Effector memory CD4-positive, alpha-beta T cell (primary cell): ENCODE measurements around the gene CCL27.

ENCODE experiments used
- DNase-seq, 3 donors: peaks; one replicate each; pipeline ENCODE4 v3.0.0-alpha.2; 2020
- H3K27ac ChIP-seq: 2 replicates; pipeline ENCODE4 v1.7.0; 2013; ENCODE audit warnings: mild to moderate bottlenecking, low read length, moderate library complexity; ENCODE audit not compliant: insufficient read depth, poor library complexity, severe bottlenecking
- H3K27me3 ChIP-seq: replicated peaks from 2 replicates; pipeline ENCODE4 v1.7.0; 2013; ENCODE audit warnings: mild to moderate bottlenecking, low read length; ENCODE audit not compliant: insufficient read depth, control insufficient read depth, poor library complexity, severe bottlenecking
- H3K36me3 ChIP-seq: 2 replicates; pipeline ENCODE4 v1.7.0; 2013; ENCODE audit warnings: mild to moderate bottlenecking, low read length, moderate library complexity; ENCODE audit not compliant: control insufficient read depth, insufficient read depth
- H3K4me1 ChIP-seq: 2 replicates; pipeline ENCODE4 v1.7.0; 2013; ENCODE audit warnings: low read length, mild to moderate bottlenecking; ENCODE audit not compliant: control insufficient read depth, insufficient read depth, poor library complexity, severe bottlenecking
- H3K4me3 ChIP-seq: 2 replicates; pipeline ENCODE4 v1.7.0; 2013; ENCODE audit warnings: low read length, low read depth, mild to moderate bottlenecking; ENCODE audit not compliant: insufficient read depth, poor library complexity, severe bottlenecking
- H3K9me3 ChIP-seq: 2 replicates; pipeline ENCODE4 v1.7.0; 2013; ENCODE audit warnings: mild to moderate bottlenecking, low read length, moderate library complexity; ENCODE audit not compliant: control insufficient read depth

Gene CCL27

DNA sequence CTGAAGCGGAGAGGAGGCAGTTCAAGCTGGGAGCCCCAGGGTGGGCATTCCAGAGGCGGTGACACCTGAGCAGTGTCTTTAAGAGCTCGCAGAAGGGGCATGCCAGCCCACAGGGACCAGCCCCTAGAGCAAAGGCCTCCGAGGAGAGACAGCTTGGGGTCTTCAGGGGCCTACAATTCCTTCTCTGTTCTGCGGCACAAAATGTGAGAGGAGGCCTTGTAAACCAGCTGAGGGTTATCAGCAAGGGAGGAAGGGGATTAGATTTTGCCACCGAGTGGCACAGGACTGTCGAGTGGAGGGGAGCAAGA, 24.4 kb downstream of the CCL27 start:
- H3K27ac ChIP-seq, result peak overlapping the region; percentile 73
- peak overlapping the region; percentile 71 for H3K4me3 ChIP-seq
- H3K4me1 ChIP-seq, result peaks cover 31% of the 10 kb centered on the region
- H3K9me3 ChIP-seq, result no peaks in the 10 kb centered on the region
- H3K27me3 ChIP-seq, result no peaks in the 10 kb centered on the region
- no peaks in the 10 kb centered on the region for H3K36me3 ChIP-seq
- DNase-seq, result no peak

DNA sequence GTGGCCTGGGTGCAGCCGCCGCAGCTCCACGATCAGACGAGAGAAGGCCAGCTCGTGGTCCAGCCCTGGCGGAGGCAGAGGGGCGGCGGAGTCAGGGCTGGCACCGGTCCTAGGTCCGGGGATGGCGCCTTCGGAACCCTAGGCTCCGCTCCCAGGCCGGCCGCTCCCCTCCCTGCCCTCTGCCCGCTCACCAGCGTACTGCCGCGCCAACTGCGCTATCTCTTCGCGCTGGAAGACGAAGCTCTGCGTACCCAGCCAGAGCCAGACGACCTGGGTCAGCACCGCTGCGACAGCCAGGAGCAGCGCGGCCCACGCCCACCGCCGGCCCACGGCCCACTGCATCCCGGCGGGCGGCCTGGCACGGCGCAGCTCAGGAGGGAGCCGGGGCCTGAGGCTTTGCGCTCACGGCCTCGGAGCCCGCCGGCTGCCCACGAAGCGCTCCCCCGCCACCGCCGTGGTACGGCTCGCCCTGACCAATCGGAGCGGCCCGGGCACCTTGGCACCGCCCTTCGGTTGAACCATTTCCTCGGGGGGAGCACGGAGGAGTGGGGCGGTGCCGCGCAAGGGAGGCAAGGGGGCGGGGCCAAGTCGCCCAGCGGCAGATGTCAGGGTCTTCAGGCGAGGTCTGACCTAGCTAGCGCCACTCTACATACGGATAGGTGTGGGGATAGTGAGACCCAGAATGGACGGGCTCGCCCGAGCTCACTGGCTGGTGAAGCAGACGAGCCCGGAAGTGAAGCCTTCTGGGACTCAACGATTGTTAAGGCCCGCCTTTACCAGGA, 24.9 kb downstream of the CCL27 start, which contains the start of gene SIGMAR1:
SIGMAR1 (minus strand) TSS at position 432 of the 782 bp plus-strand sequence; CDS start at position 342, 90 bp downstream.
- Histone ChIP-seq H3K4me3 (peak within 1 kb of the TSS; percentile 71), H3K27me3 (no peaks in the 10 kb centered on the region), H3K36me3 (no peaks in the 10 kb centered on the region), H3K27ac (peak within 1 kb of the TSS; percentile 73), H3K9me3 (no peaks in the 10 kb centered on the region), H3K4me1 (peaks cover 31% of the 10 kb centered on the region)
- peak; percentile 84 to 89 (median 88) for DNase-seq

DNA sequence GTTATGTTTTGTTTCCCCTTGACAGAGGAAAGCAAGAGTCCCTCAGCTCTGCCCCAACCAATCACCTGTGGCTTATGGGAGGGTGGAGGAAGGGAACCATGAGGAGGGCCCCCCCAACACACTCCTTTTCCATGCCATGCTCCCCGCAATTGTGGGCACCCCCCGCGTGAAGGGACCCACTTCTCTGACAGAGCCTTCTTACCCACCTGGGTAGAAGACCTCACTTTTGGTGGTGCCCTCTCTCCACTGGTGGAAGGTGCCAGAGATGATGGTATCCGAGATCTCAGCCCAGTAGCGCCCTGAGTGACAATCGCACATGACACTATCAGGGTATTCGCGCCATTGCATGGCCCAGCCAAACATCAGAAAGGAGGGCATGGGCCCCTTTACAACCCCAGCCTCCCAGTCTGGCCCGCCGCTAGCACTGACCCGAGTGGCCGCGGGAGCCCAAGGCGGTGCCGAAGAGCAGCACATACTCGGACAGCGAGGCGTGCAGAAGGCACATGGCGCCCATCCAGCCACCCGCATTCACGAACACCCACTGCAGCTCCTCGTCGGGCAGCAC, 25.6 kb downstream of the CCL27 start:
- Histone ChIP-seq H3K27me3 (no peaks in the 10 kb centered on the region), H3K4me1 (peaks cover 31% of the 10 kb centered on the region), H3K36me3 (no peaks in the 10 kb centered on the region), H3K4me3 (peak overlapping the region; percentile 71), H3K9me3 (no peaks in the 10 kb centered on the region), H3K27ac (peak overlapping the region; percentile 73)
- no peak for DNase-seq

DNA sequence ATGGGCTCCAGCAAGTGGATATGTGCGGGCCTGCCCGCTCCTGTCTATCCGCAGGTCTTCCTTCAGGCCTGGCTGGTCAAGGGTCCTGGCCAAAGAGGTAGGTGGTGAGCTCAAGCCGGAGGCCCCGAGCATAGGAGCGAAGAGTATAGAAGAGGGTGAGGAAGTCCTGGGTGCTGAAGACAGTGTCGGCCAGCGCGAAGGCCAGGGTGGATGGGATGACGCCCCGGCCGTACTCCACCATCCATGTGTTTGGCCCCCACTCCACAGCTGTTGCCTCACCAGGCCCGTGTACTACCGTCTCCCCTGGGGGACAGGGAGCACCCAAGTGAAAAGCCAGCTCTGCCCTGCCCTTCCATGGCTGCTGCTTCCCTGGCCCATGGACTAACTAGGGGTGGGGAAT, 26.9 kb downstream of the CCL27 start:
- DNase-seq, result no peak
- H3K4me1 ChIP-seq, result peaks cover 31% of the 10 kb centered on the region
- no peaks in the 10 kb centered on the region for H3K36me3 ChIP-seq
- no peaks in the 10 kb centered on the region for H3K9me3 ChIP-seq
- H3K27me3 ChIP-seq, result no peaks in the 10 kb centered on the region
- H3K4me3 ChIP-seq, result no peak overlapping the region
- H3K27ac ChIP-seq, result no peak overlapping the region

DNA sequence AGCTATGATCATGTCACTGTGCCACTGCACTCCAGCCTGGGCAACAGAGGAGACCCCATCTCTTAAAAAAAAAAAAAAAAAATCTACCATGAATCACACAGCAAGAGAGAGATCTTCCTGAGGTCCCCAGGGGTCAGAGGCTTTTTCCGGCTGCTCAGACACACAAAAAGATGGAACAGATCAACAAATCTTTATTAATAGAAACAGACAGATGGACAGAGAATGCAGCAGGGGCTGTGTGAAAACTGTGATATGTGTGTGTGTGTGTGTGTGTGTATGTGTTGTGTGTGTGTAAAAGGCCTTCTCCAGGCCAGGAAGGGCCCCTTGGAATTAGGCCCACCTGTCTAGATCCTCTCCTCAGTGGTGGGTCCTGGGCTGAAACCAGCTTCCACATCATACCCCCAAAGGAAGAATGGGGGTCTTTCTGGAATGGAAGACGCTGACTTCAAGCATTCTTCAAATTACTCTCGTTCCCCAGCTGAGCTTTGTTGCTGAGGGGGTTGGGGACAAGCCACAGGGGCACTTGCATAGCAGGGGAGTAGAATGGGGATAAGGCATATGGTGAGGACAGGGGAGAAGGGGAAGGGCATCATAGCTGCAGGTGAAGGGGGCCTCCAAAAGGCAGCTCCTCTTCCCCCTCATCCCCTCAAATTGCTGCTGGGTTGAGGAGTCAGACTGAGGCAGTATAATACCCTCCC, 27.8 kb downstream of the CCL27 start:
- no peak for DNase-seq
- H3K4me3 ChIP-seq, result no peak overlapping the region
- H3K27ac ChIP-seq, result no peak overlapping the region
- no peaks in the 10 kb centered on the region for H3K9me3 ChIP-seq
- H3K27me3 ChIP-seq, result peaks cover 3% of the 10 kb centered on the region
- H3K4me1 ChIP-seq, result peaks cover 31% of the 10 kb centered on the region
- no peaks in the 10 kb centered on the region for H3K36me3 ChIP-seq

DNA sequence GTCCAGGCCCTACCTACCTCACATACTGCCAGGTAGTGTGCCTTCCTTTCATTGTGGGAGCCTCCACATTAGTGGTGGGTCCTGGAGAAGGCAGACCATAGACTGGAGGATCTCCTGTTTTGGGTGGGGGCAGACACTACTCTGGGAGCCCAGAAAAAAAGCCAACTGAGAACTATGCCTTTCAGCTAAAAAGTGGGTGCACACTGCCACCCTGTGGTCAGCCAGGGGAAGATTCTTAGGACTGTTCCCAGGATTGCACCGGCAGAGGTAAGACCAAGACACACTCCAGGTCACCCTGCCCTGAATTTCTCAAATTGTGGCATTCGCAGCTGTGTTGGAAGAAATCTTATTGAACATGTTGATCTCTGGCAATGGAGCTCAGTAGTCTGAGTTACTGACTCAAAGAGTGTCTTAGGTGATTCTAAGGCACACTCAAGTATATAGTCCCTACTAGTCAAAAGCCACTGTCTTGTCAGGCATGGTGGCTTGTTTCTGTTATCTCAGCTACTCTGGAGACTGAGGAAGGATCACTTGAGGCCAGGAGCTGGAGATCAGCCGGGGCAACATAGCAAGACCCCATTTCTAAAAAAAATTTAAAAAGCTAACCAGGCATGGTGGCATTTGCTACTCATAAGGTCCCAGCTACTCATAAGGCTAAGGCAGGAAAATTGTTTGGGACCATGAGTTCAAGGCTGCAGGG, 28.5 kb downstream of the CCL27 start:
- Histone ChIP-seq H3K4me1 (peaks cover 37% of the 10 kb centered on the region), H3K4me3 (no peak overlapping the region), H3K27ac (no peak overlapping the region), H3K27me3 (peaks cover 10% of the 10 kb centered on the region), H3K9me3 (no peaks in the 10 kb centered on the region), H3K36me3 (no peaks in the 10 kb centered on the region)
- DNase-seq, result peak; percentile 51 to 68 (median 54)

DNA sequence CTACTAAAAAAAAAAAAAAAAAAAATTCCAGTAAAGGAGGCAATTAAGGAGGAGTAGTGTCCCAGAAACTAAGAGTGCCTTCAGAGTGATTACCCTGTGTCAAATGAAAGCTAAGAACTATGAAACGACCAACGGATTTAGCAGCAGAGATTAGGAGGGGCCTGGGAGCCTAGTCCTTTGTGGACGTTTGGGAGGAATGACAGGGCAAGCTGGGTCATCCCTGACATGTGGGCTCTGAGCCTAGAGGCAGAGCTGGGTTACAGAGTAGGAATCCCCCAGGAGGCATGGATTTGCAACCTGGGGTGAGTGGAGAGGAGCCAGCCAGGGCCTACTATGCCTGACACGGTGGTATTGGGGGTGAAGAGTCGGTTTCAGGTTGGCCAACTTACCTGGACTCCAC, 29.3 kb downstream of the CCL27 start:
- Histone ChIP-seq H3K27me3 (peaks cover 16% of the 10 kb centered on the region), H3K9me3 (no peaks in the 10 kb centered on the region), H3K36me3 (no peaks in the 10 kb centered on the region), H3K4me3 (no peak overlapping the region), H3K27ac (no peak overlapping the region), H3K4me1 (peaks cover 38% of the 10 kb centered on the region)
- no peak for DNase-seq

DNA sequence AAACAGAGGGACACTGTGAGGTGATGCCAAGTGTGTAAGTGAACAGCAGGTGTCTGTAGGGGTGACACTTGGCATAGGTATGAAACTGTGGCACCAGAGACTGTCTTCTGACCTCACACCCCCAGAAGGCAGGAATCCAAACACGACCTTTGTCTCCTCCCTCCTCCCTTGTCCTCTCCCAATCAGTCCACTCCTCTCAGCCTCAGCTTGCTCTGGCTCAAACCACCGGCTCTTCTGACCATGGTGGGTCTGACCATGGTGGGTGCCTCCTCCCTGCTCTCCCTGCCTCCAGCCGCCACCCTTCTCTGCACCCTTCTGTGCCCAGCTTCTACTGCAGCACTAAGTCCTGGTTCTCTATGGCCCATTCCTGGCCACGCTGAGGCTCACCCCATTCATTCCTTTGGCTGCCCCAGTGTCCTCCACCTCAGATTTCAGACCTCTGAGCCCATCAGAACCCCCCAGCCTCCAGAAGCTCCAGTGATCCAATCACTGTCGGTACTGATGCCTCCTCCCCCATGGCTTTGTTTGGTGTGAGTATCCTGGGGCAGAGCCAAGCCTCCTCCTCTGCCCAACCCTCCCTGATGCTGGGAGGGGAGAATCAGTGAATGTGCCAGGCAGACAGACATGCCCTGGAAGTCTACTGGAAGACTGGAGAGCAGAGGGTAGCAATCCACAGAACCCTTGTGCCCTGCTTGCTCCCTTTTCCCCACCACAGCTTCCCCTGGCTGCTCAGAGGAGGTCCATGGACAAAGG, 31.9 kb downstream of the CCL27 start:
- DNase-seq, result no peak
- H3K9me3 ChIP-seq, result no peaks in the 10 kb centered on the region
- H3K4me1 ChIP-seq, result peaks cover 18% of the 10 kb centered on the region
- H3K36me3 ChIP-seq, result no peaks in the 10 kb centered on the region
- H3K4me3 ChIP-seq, result no peak overlapping the region
- peaks cover 42% of the 10 kb centered on the region for H3K27me3 ChIP-seq
- H3K27ac ChIP-seq, result no peak overlapping the region

DNA sequence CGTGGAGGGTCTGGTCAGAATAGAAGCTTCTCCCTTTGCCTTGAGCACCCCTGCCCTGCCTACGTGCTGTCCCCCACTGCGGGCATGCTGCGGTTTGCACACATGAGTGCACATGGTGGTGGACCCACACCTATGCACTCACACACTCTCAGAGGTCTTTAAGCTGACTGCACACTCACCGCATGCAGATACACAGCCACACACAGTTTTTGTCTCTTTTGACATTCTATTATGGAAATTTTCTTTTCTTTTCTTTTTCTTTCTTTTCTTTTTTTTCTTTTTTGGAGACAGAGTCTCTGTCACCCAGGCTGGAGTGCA, 33.0 kb downstream of the CCL27 start:
- Histone ChIP-seq H3K27ac (no peak overlapping the region), H3K9me3 (no peaks in the 10 kb centered on the region), H3K4me1 (peaks cover 15% of the 10 kb centered on the region), H3K4me3 (peak overlapping the region; percentile 49), H3K27me3 (peaks cover 52% of the 10 kb centered on the region), H3K36me3 (no peaks in the 10 kb centered on the region)
- no peak for DNase-seq
